Esophagus squamous epithelium (tissue), 5 donors: ENCODE results near the gene LPAR2. TPM values are rescaled to one million over a fixed set of nuclear protein-coding genes. Genes with fewer than 3 reads are reported as not detected.
A peak's percentile ranks its signal among the peaks of the same experiment; 100 is the strongest.
"Not testable (repeated sequence)": the region's sequence is repeated elsewhere in the genome, so short reads cannot be mapped to it uniquely, and the experiment has no call there.

Experiments
- DNase-seq: peaks from one replicate; lab custom pipeline; 2025; lab: John Stamatoyannopoulos, UW
- H3K27ac ChIP-seq, 4 donors: fragments of 200-600 bp; sonication (generic); one replicate each; pipeline ENCODE4 v1.5.1; 2016 to 2019; ENCODE audit warnings: mild to moderate bottlenecking in 1 of 4
- H3K27me3 ChIP-seq, 4 donors: fragments of 200-600 bp; sonication (generic); 1 replicate in 3 of 4; 2 replicates in 1 of 4; pipeline versions ENCODE4 v1.5.1 to v1.6.0; 2017 to 2021; ENCODE audit warnings: antibody characterized with exemption in 1 of 4
- H3K36me3 ChIP-seq, 3 donors: fragments of 200-600 bp; sonication (generic); one replicate each; pipeline ENCODE4 v1.5.1; 2016 to 2019
- H3K4me1 ChIP-seq, 3 donors: fragments of 200-600 bp; sonication (generic); one replicate each; pipeline ENCODE4 v1.5.1; 2017 to 2019
- H3K4me3 ChIP-seq, 4 donors: fragments of 200-600 bp; sonication (generic); 1 replicate in 3 of 4; 2 replicates in 1 of 4; pipeline ENCODE4 v1.5.1; 2016 to 2019; ENCODE audit warnings: mild to moderate bottlenecking in 2 of 4, moderate library complexity in 1 of 4
- H3K9me3 ChIP-seq, 3 donors: fragments of 200-600 bp; sonication (generic); one replicate each; pipeline ENCODE4 v1.5.1; 2016 to 2019
- POLR2A ChIP-seq, 4 donors: fragments of 450-650 bp; IDR thresholded peaks; one replicate each; pipeline ENCODE4 v1.6.1; 2017; ENCODE audit warnings: antibody characterized with exemption in 4 of 4, mild to moderate bottlenecking in 4 of 4, moderate library complexity in 3 of 4
- WGBS, 2 donors: methylation state at CpG; one replicate each; pipeline ENCODE4 v1.1.5; 2018; 5-methylcytosine and 5-hydroxymethylcytosine counted together
- intact Hi-C: fragments of 100-400 bp; cut with DNase I; formaldehyde crosslinking; loops from one replicate; pipeline ENCODE4 v1.15.0; 2022
- total RNA-seq, 4 donors: library from RNA; depleted of rRNA; stranded (reverse); fragments of >200 nt; gene quantifications; one replicate each; pipeline ENCODE4 v1.1.0, GENCODE V29; 2016
- TF ChIP-seq, protein P1 (sequence below), 6 experiments: fragments of 450-650 bp in 4 of 6; fragments of 200-600 bp in 2 of 6; sonication (generic) in 2 of 6; IDR thresholded peaks; one replicate each; pipeline ENCODE4 v1.5.1; 2016 to 2019; ENCODE audit warnings: antibody characterized with exemption in 6 of 6, mild to moderate bottlenecking in 4 of 6, moderate library complexity in 4 of 6
- donor health status: DM: yes; HTN: yes; CAD: no.

LPAR2 gene
- total RNA-seq, 4 donors from 2014 or later, result 7.6 to 13.1 (median 9.5) TPM

DNA sequence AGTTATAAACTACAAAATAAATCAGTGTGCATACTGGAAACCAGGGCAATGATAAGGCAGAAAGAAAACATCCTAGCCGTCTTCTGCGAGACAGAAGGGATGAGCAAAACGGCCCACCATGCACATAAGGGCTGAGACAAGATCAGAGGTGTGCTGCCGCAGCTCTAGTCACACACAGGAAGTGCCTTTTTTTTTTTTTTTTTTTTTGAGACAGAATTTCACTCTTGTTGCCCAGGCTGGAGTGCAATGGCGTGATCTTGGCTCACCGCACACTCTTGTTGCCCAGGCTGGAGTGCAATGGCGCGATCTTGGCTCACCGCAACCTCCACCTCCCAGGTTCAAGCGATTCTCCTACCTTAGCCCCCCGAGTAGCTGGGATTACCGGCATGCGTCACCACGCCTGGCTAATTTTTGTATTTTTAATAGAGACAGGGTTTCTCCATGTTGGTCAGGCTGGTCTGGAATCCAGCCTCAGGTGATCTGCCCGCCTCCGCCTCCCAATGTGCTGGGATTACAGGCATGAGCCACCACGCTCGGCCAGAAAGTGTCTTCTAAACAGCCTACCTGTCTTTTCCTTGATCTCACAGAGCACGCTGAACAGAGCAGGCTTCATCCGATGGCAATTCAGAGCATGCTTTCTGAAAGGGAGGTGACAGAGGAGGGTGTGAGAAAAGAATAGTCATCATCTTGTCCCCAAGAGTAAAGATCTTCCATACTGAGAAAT, 29.1 kb downstream of the LPAR2 start:
- Histone ChIP-seq H3K4me1 (peaks cover 15 to 49% (median 15%) of the 10 kb centered on the region in 3 donors), H3K27ac (peak overlapping the region; percentile 45 to 76 (median 67))
- H3K9me3 ChIP-seq, H3K36me3 ChIP-seq, H3K27me3 ChIP-seq, intact Hi-C loops, DNase-seq, H3K4me3 ChIP-seq: not testable (repeated sequence)
- peak in 1 of 4 donors; percentile 18 for TF ChIP-seq POLR2A (IDR thresholded peaks at IDR 0.05)
- WGBS, 2 donors, result 85 to 86% methylated on average over 17 to 19 of the region's 20 CpGs

- WGBS, 2 donors, result 61 to 72% methylated on average over 8 of the region's 8 CpGs
- Histone ChIP-seq H3K4me1 (peaks cover 10 to 42% (median 15%) of the 10 kb centered on the region in 3 donors), H3K4me3 (no peak overlapping the region), H3K27ac (peak overlapping the region in 2 of 4 donors; percentile 71 to 76), H3K27me3 (no peaks in the 10 kb centered on the region), H3K9me3 (no peaks in the 10 kb centered on the region), H3K36me3 (no peaks in the 10 kb centered on the region)
- no peak for DNase-seq
- no peak for TF ChIP-seq POLR2A (IDR thresholded peaks at IDR 0.05)
- TF ChIP-seq, protein P1, sequence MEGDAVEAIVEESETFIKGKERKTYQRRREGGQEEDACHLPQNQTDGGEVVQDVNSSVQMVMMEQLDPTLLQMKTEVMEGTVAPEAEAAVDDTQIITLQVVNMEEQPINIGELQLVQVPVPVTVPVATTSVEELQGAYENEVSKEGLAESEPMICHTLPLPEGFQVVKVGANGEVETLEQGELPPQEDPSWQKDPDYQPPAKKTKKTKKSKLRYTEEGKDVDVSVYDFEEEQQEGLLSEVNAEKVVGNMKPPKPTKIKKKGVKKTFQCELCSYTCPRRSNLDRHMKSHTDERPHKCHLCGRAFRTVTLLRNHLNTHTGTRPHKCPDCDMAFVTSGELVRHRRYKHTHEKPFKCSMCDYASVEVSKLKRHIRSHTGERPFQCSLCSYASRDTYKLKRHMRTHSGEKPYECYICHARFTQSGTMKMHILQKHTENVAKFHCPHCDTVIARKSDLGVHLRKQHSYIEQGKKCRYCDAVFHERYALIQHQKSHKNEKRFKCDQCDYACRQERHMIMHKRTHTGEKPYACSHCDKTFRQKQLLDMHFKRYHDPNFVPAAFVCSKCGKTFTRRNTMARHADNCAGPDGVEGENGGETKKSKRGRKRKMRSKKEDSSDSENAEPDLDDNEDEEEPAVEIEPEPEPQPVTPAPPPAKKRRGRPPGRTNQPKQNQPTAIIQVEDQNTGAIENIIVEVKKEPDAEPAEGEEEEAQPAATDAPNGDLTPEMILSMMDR (IDR thresholded peaks at IDR 0.05), result no peak
- intact Hi-C loops, result no loop called here
Observed at GRCh38 chr19:19597809-19598306, 30.2 kb downstream of the LPAR2 start.

GRCh38 chr19:19595171-19595701, 32.8 kb downstream of the LPAR2 start:
- peak overlapping the region; percentile 0 to 54 (median 24) for H3K27ac ChIP-seq
- 18 to 42% methylated on average over 4 to 8 of the region's 8 CpGs for WGBS, 2 donors
- no peak for DNase-seq
- no peak overlapping the region for H3K4me3 ChIP-seq
- H3K4me1 ChIP-seq, result peaks cover 26 to 48% (median 28%) of the 10 kb centered on the region in 3 donors
- no peaks in the 10 kb centered on the region for H3K9me3 ChIP-seq
- intact Hi-C loops, result no loop called here
- TF ChIP-seq, protein P1 (IDR thresholded peaks at IDR 0.05), result no peak
- TF ChIP-seq POLR2A (IDR thresholded peaks at IDR 0.05), result no peak
- H3K27me3 ChIP-seq, result no peaks in the 10 kb centered on the region
- H3K36me3 ChIP-seq, result no peaks in the 10 kb centered on the region

GRCh38 chr19:19594381-19594780, 33.6 kb downstream of the LPAR2 start:
- Histone ChIP-seq H3K4me1 (peaks cover 26 to 47% (median 28%) of the 10 kb centered on the region in 3 donors), H3K9me3 (no peaks in the 10 kb centered on the region), H3K27me3 (no peaks in the 10 kb centered on the region), H3K4me3 (no peak overlapping the region), H3K27ac (peak overlapping the region in 1 of 4 donors; percentile 28), H3K36me3 (no peaks in the 10 kb centered on the region)
- no peak for DNase-seq
- intact Hi-C loops, result no loop called here
- WGBS, 2 donors, result 70 to 74% methylated on average over 4 of the region's 4 CpGs
- TF ChIP-seq, protein P1 (IDR thresholded peaks at IDR 0.05), result no peak
- TF ChIP-seq POLR2A (IDR thresholded peaks at IDR 0.05), result no peak

- Histone ChIP-seq H3K4me1 (peaks cover 26 to 42% (median 28%) of the 10 kb centered on the region in 3 donors), H3K36me3 (no peaks in the 10 kb centered on the region), H3K4me3 (no peak overlapping the region), H3K9me3 (no peaks in the 10 kb centered on the region), H3K27ac (no peak overlapping the region), H3K27me3 (no peaks in the 10 kb centered on the region)
- no peak for DNase-seq
- WGBS, 2 donors, result 92 to 98% methylated on average over 6 to 7 of the region's 10 CpGs
- intact Hi-C loops, result no loop called here
- no peak for TF ChIP-seq POLR2A (IDR thresholded peaks at IDR 0.05)
- TF ChIP-seq, protein P1 (IDR thresholded peaks at IDR 0.05), result no peak
Observed at GRCh38 chr19:19592690-19593089, 35.3 kb downstream of the LPAR2 start.
